Measurements from ENCODE around the gene DNAJC4. TPM values are rescaled to one million over a fixed set of nuclear protein-coding genes. Genes with fewer than 3 reads are reported as not detected.

DNAJC4 gene
- total RNA-seq, 2 experiments from 2014 or later = 29.7 to 37.0 TPM

GRCh38 chr11:64235437-64236161 lies 5.3 kb downstream of the DNAJC4 start:
- H3K27me3 Mint-ChIP-seq = no peaks in the 10 kb centered on the region
- CTCF ChIA-PET = interaction anchor here (0.7 to 2.3 kb wide), 3 partner anchors 31 to 69 kb away, joined by 3 to 7 read pairs (median 3); no protein-coding TSS in a partner anchor
- peak overlapping the region; percentile 81 for H3K4me3 Mint-ChIP-seq
- DNase-seq = no peak
- no peaks in the 10 kb centered on the region for H3K9me3 Mint-ChIP-seq (ENCODE audit: low read depth)
- peak overlapping the region; percentile 73 for H3K27ac Mint-ChIP-seq
- no peak for ATAC-seq
- H3K4me1 Mint-ChIP-seq = peaks cover 44% of the 10 kb centered on the region
- H3K36me3 Mint-ChIP-seq = peaks cover 3% of the 10 kb centered on the region

GRCh38 chr11:64237484-64237951 lies 7.2 kb downstream of the DNAJC4 start:
- CTCF ChIA-PET = interaction anchor here (1.3 kb wide), 1 partner anchor 11 kb away, joined by 6 read pairs; the partner anchor contains the start of genes NUDT22 and TRPT1
- Mint-ChIP-seq H3K36me3 (peaks cover 3% of the 10 kb centered on the region), H3K9me3 (ENCODE audit: low read depth) (no peaks in the 10 kb centered on the region), H3K27me3 (no peaks in the 10 kb centered on the region), H3K4me3 (no peak overlapping the region), H3K27ac (no peak overlapping the region), H3K4me1 (peaks cover 38% of the 10 kb centered on the region)
- DNase-seq (no peak), ATAC-seq (no peak)

- H3K36me3 Mint-ChIP-seq = peaks cover 3% of the 10 kb centered on the region
- H3K27ac Mint-ChIP-seq = peak overlapping the region; percentile 21
- no peaks in the 10 kb centered on the region for H3K9me3 Mint-ChIP-seq (ENCODE audit: low read depth)
- no peak for DNase-seq
- no peak overlapping the region for H3K4me3 Mint-ChIP-seq
- ATAC-seq = no peak
- CTCF ChIA-PET = interaction anchor here (2.7 kb wide), 1 partner anchor 11 kb away, joined by 9 read pairs; the partner anchor contains the start of genes NUDT22 and TRPT1
- no peaks in the 10 kb centered on the region for H3K27me3 Mint-ChIP-seq
- H3K4me1 Mint-ChIP-seq = peaks cover 41% of the 10 kb centered on the region
Observed at GRCh38 chr11:64238076-64238475, 7.7 kb downstream of the DNAJC4 start.

- Mint-ChIP-seq H3K4me3 (no peak overlapping the region), H3K4me1 (peaks cover 46% of the 10 kb centered on the region), H3K27ac (peak overlapping the region; percentile 44), H3K27me3 (no peaks in the 10 kb centered on the region), H3K36me3 (peaks cover 3% of the 10 kb centered on the region), H3K9me3 (ENCODE audit: low read depth) (no peaks in the 10 kb centered on the region)
- DNase-seq (no peak), ATAC-seq (no peak)
- CTCF ChIA-PET = interaction anchor here (1.5 to 5.4 kb wide), 4 partner anchors 12 to 66 kb away, joined by 3 to 37 read pairs (median 12); partner anchors contain the start of genes ESRRA, FERMT3, NUDT22 and PLCB3
Observed at GRCh38 chr11:64238999-64239398, 8.7 kb downstream of the DNAJC4 start.

- ATAC-seq = no peak
- CTCF ChIA-PET = interaction anchor here (1.5 to 5.4 kb wide), 4 partner anchors 11 to 65 kb away, joined by 3 to 37 read pairs (median 12); partner anchors contain the start of genes ESRRA, FERMT3, NUDT22 and PLCB3
- H3K9me3 Mint-ChIP-seq (ENCODE audit: low read depth) = no peaks in the 10 kb centered on the region
- peaks cover 3% of the 10 kb centered on the region for H3K36me3 Mint-ChIP-seq
- DNase-seq = no peak
- no peaks in the 10 kb centered on the region for H3K27me3 Mint-ChIP-seq
- H3K27ac Mint-ChIP-seq = peak overlapping the region; percentile 95
- H3K4me1 Mint-ChIP-seq = peaks cover 50% of the 10 kb centered on the region
- peak overlapping the region; percentile 83 for H3K4me3 Mint-ChIP-seq
Observed at GRCh38 chr11:64239662-64240434, 9.5 kb downstream of the DNAJC4 start.

GRCh38 chr11:64240435-64241240 lies 10.3 kb downstream of the DNAJC4 start, which contains the start of gene FKBP2:
FKBP2 (plus strand) TSS chr11:64241095; CDS start chr11:64242388, 1,293 bp downstream.
- Mint-ChIP-seq H3K36me3 (peaks cover 3% of the 10 kb centered on the region), H3K9me3 (ENCODE audit: low read depth) (no peaks in the 10 kb centered on the region), H3K4me3 (peak within 1 kb of the TSS; percentile 83), H3K27me3 (no peaks in the 10 kb centered on the region), H3K4me1 (peaks cover 47% of the 10 kb centered on the region), H3K27ac (peak within 1 kb of the TSS; percentile 95)
- ATAC-seq (peak; percentile 75), DNase-seq (peak; percentile 98)
- CTCF ChIA-PET = interaction anchor here (0.6 to 12.3 kb wide), 16 partner anchors 9 to 1613 kb away, joined by 3 to 146 read pairs (median 6); partner anchors contain the start of genes CATSPERZ, ESRRA, FERMT3 and NUDT22

- Mint-ChIP-seq H3K27me3 (no peaks in the 10 kb centered on the region), H3K4me1 (peaks cover 45% of the 10 kb centered on the region), H3K36me3 (peaks cover 3% of the 10 kb centered on the region), H3K4me3 (peak overlapping the region; percentile 83), H3K27ac (peak overlapping the region; percentile 95), H3K9me3 (ENCODE audit: low read depth) (no peaks in the 10 kb centered on the region)
- ATAC-seq (peak; percentile 85), DNase-seq (no peak)
- CTCF ChIA-PET = interaction anchor here (0.6 to 12.3 kb wide), 14 partner anchors 9 to 1613 kb away, joined by 3 to 146 read pairs (median 6); partner anchors contain the start of genes CATSPERZ, ESRRA, FERMT3 and NUDT22
Observed at GRCh38 chr11:64241241-64241490, 10.8 kb downstream of the DNAJC4 start.

GRCh38 chr11:64241491-64242374 lies 11.4 kb downstream of the DNAJC4 start:
- Mint-ChIP-seq H3K9me3 (ENCODE audit: low read depth) (no peaks in the 10 kb centered on the region), H3K4me3 (peak overlapping the region; percentile 83), H3K27ac (peak overlapping the region; percentile 95), H3K4me1 (peaks cover 45% of the 10 kb centered on the region), H3K27me3 (no peaks in the 10 kb centered on the region), H3K36me3 (peaks cover 3% of the 10 kb centered on the region)
- DNase-seq (peak; percentile 100), ATAC-seq (peak; percentile 7)
- CTCF ChIA-PET = interaction anchor here (0.6 to 12.3 kb wide), 17 partner anchors 9 to 1614 kb away, joined by 3 to 146 read pairs (median 6); partner anchors contain the start of genes CATSPERZ, ESRRA, FERMT3 and NUDT22

GRCh38 chr11:64243236-64243854 lies 13.0 kb downstream of the DNAJC4 start:
- peaks cover 45% of the 10 kb centered on the region for H3K4me1 Mint-ChIP-seq
- peak overlapping the region; percentile 30 for H3K4me3 Mint-ChIP-seq
- H3K27me3 Mint-ChIP-seq = no peaks in the 10 kb centered on the region
- H3K27ac Mint-ChIP-seq = peak overlapping the region; percentile 64
- no peaks in the 10 kb centered on the region for H3K9me3 Mint-ChIP-seq (ENCODE audit: low read depth)
- DNase-seq (no peak), ATAC-seq (no peak)
- H3K36me3 Mint-ChIP-seq = no peaks in the 10 kb centered on the region
- CTCF ChIA-PET = interaction anchor here (0.9 to 12.3 kb wide), 8 partner anchors 7 to 60 kb away, joined by 3 to 146 read pairs (median 7); partner anchors contain the start of genes CATSPERZ, ESRRA, FERMT3 and NUDT22

- Mint-ChIP-seq H3K9me3 (ENCODE audit: low read depth) (no peaks in the 10 kb centered on the region), H3K36me3 (no peaks in the 10 kb centered on the region)
- CTCF ChIA-PET = interaction anchor here (0.7 to 12.3 kb wide), 10 partner anchors 12 to 74 kb away, joined by 3 to 146 read pairs (median 5); partner anchors contain the start of genes BAD, CATSPERZ, ESRRA and FERMT3
Observed at GRCh38 chr11:64244107-64244506, 13.8 kb downstream of the DNAJC4 start.

GRCh38 chr11:64244966-64245365 lies 14.6 kb downstream of the DNAJC4 start:
- Mint-ChIP-seq H3K27ac (peak overlapping the region; percentile 90), H3K27me3 (no peaks in the 10 kb centered on the region), H3K4me3 (peak overlapping the region; percentile 83), H3K36me3 (no peaks in the 10 kb centered on the region), H3K4me1 (peaks cover 39% of the 10 kb centered on the region), H3K9me3 (ENCODE audit: low read depth) (no peaks in the 10 kb centered on the region)
- no peak for ATAC-seq
- CTCF ChIA-PET = interaction anchor here (1.3 to 12.3 kb wide), 13 partner anchors 14 to 245 kb away, joined by 3 to 146 read pairs (median 8); partner anchors contain the start of genes BAD, CATSPERZ, DNAJC4 and ESRRA
- no peak for DNase-seq

More at GRCh38 chr11:64244107-64244506, 13.8 kb downstream of the DNAJC4 start:
- ATAC-seq (no peak), DNase-seq (no peak)
- Mint-ChIP-seq H3K4me1 (peaks cover 42% of the 10 kb centered on the region), H3K27ac (no peak overlapping the region), H3K4me3 (no peak overlapping the region), H3K27me3 (no peaks in the 10 kb centered on the region)

Measured in activated CD8-positive, alpha-beta memory T cell treated with anti-CD3 and anti-CD28 coated beads, Interleukin-2, amount 10 ng/mL, durations not matched to agents 7 days and 5 days (primary cell).